AG09309 (cell line): Measurements from ENCODE around the gene FST.

Experiments used
- DNase-seq: peaks from one replicate; pipeline ENCODE4 v3.0.0-alpha.2; 2010; ENCODE audit warnings: low read depth
- H3K4me3 ChIP-seq: 2 replicates; pipeline ENCODE4 v1.5.1; 2011; ENCODE audit warnings: mild to moderate bottlenecking, low read depth, low read length, moderate library complexity; ENCODE audit not compliant: control insufficient read depth
- TF ChIP-seq, protein P1 (sequence below): IDR thresholded peaks from 2 replicates; pipeline ENCODE4 v1.5.1; 2011; ENCODE audit warnings: mild to moderate bottlenecking, low read depth, low read length, inconsistent platforms; ENCODE audit not compliant: insufficient read depth, control insufficient read depth; ENCODE audit errors: missing control alignments

The FST gene

DNA sequence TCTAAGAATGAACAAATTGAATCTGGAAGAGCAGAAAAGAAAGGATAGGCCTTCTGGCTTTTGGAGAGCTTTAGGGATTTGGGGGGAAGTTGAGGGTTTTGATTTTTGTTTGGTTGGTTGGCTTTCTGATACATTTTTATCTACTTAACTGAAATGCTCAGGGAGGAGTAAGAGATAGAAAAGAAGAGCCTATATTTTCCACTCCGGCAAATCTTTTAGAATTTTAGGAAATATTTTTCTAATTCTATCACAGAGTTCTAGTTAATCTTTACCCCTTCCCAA, 25.8 kb upstream of the FST start:
- H3K4me3 ChIP-seq = no peak overlapping the region

GRCh38 chr5:53456366-53456765, 24.1 kb upstream of the FST start:
- TF ChIP-seq, protein P1, sequence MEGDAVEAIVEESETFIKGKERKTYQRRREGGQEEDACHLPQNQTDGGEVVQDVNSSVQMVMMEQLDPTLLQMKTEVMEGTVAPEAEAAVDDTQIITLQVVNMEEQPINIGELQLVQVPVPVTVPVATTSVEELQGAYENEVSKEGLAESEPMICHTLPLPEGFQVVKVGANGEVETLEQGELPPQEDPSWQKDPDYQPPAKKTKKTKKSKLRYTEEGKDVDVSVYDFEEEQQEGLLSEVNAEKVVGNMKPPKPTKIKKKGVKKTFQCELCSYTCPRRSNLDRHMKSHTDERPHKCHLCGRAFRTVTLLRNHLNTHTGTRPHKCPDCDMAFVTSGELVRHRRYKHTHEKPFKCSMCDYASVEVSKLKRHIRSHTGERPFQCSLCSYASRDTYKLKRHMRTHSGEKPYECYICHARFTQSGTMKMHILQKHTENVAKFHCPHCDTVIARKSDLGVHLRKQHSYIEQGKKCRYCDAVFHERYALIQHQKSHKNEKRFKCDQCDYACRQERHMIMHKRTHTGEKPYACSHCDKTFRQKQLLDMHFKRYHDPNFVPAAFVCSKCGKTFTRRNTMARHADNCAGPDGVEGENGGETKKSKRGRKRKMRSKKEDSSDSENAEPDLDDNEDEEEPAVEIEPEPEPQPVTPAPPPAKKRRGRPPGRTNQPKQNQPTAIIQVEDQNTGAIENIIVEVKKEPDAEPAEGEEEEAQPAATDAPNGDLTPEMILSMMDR = no peak
- no peak for DNase-seq
- H3K4me3 ChIP-seq = no peak overlapping the region

More for the DNA sequence above, 25.8 kb upstream of the FST start:
- TF ChIP-seq, protein P1 = no peak
- DNase-seq = no peak

- DNase-seq = no peak
- H3K4me3 ChIP-seq = no peak overlapping the region
- TF ChIP-seq, protein P1 = no peak
These were observed 16.4 kb upstream of the FST start for GRCh38 chr5:53463909-53464621.

- TF ChIP-seq, protein P1 = no peak
- DNase-seq = no peak
- H3K4me3 ChIP-seq = no peak overlapping the region
These were observed 15.7 kb upstream of the FST start for GRCh38 chr5:53464722-53465121.

DNA sequence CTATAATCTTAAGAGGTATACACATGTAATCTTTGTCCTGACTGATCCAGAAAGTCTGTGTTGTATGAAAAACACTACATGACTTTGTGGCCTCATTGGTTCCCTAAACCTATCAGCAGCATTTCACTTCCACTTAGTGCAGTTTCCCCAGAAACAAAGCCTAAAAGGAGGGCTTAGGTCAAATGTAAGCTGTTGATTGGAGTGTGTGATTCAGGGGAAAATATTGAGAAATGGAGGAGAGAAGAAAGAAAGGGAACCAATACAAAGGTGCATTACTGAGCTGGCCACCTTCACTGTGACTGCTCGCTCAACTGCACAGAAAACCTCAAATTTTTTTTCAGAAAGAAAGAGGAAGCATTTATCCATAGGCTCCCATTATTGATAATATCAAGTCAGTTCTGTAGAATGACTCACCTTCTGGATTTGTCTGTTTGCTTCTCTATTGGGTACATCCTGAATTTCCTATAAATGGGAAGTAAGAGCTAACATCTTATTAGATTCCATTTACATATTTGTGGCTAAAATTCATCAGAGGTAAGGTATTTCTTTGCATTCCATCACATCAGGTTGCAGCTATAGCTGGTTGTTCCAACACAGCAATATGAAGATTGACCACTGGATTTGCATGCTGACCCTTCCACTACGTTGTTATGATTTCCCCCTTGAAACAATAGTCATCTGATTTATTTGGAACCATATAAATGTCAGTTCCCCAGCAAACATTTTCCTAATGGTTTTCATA, 10.3 kb upstream of the FST start:
- H3K4me3 ChIP-seq = no peak overlapping the region
- no peak for DNase-seq
- TF ChIP-seq, protein P1 = no peak

- TF ChIP-seq, protein P1 = no peak
- H3K4me3 ChIP-seq = no peak overlapping the region
- no peak for DNase-seq
These were observed 8.2 kb upstream of the FST start for GRCh38 chr5:53472279-53472678.
